ENCODE measurements around the gene C4BPA. TPM values are rescaled to one million over a fixed set of nuclear protein-coding genes. Genes with fewer than 3 reads are reported as not detected.

C4BPA gene
- total and polyA plus RNA-seq, 2 of the 8 experiments (the other 6 are each of a cell fraction or from before 2014, with no cell fraction given): not detected

DNA sequence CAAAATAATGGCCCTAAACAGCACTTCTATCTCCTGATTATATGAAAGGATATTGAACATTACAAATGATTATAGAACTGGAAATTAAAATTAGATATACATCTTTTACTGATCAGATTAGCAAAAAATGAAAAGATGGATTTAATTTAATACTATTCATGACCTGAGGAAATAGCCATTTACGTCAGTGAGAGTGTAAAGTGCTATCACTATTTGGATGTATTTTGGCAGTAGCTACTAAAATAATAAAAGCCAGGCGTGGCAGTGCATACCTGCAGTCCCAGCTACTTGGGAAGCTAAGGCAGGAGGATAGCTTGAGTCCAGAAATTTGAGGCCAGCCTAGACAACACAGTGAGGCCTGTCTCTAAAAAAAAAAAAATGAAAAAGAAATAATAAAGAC, 10.1 kb upstream of the C4BPA start:
- Histone ChIP-seq H2BK20ac (ENCODE audit: low read length) (no peak overlapping the region), H2AK5ac (ENCODE audit: low read depth, low read length) (no peak overlapping the region), H4K20me1 (replicated peaks in 1 of 2; ENCODE audit: control insufficient read depth in 1 of 2, insufficient read depth in 2 of 2, low read length in 2 of 2) (no peaks in the 10 kb centered on the region), H3K56ac (replicated peaks; ENCODE audit: insufficient read length, low read depth, low read length) (no peak overlapping the region), H3K79me2 (ENCODE audit: control insufficient read depth in 1 of 2, insufficient read depth in 2 of 2, low read length in 2 of 2) (no peaks in the 10 kb centered on the region), H3K23me2 (ENCODE audit: low read depth, low read length) (no peaks in the 10 kb centered on the region), H2BK5ac (ENCODE audit: low read depth, low read length) (no peak overlapping the region), H4K5ac (ENCODE audit: insufficient read length, low read depth, low read length) (no peak overlapping the region), H4K91ac (replicated peaks; ENCODE audit: insufficient read length, low read length) (no peak overlapping the region), H3K36me3 (ENCODE audit: control insufficient read depth in 2 of 4, insufficient read depth in 4 of 4, low read length in 3 of 4) (peaks cover 0 to 5% (median 0%) of the 10 kb centered on the region in 4 experiments; a peak in 2 of 8 replicates), H4K8ac (ENCODE audit: extremely low read depth, insufficient read depth, low read length) (no peak overlapping the region), H3K23ac (ENCODE audit: insufficient read length) (no peak overlapping the region), H3K18ac (ENCODE audit: extremely low read depth, low read length) (no peak overlapping the region), H3K79me1 (ENCODE audit: low read depth, low read length) (no peaks in the 10 kb centered on the region), H3K9me3 (ENCODE audit: insufficient read depth in 2 of 2, low read depth in 1 of 2, low read length in 1 of 2) (peaks cover 12 to 16% of the 10 kb centered on the region in 2 experiments; a peak in 3 of 4 replicates), H3K27ac (ENCODE audit: low read depth, low read length) (no peak overlapping the region), H3K27me3 (replicated peaks in 1 of 4; ENCODE audit: control insufficient read depth in 3 of 4, extremely low read depth in 1 of 4, insufficient read depth in 3 of 4, low read length in 3 of 4) (no peaks in the 10 kb centered on the region), H3K9ac (replicated peaks in 1 of 4; ENCODE audit: extremely low read depth in 1 of 4, low read depth in 3 of 4, low read length in 3 of 4) (no peak overlapping the region), H2BK15ac (ENCODE audit: low read length) (no peak overlapping the region), H2AFZ (ENCODE audit: low read length) (no peak overlapping the region), H2BK120ac (replicated peaks; ENCODE audit: low read depth, low read length) (no peak overlapping the region), H3K4me1 (replicated peaks in 1 of 4; ENCODE audit: control insufficient read depth in 3 of 4, insufficient read depth in 4 of 4, low read length in 3 of 4) (no peaks in the 10 kb centered on the region), H2BK12ac (ENCODE audit: low read depth, low read length) (no peak overlapping the region), H3K14ac (ENCODE audit: insufficient read length) (no peak overlapping the region), H3K4me2 (ENCODE audit: insufficient read depth in 1 of 2, low read depth in 2 of 2, low read length in 2 of 2) (no peak overlapping the region), H3K4ac (replicated peaks; ENCODE audit: insufficient read length, low read depth, low read length) (no peak overlapping the region), H3K4me3 (ENCODE audit: extremely low read depth in 1 of 4, insufficient read depth in 2 of 4, low read depth in 3 of 4, low read length in 4 of 4) (no peak overlapping the region)
- no peak for FAIRE-seq
- ChIA-PET CTCF (ENCODE audit: partially characterized antibody) (interaction anchor here (0.7 to 2.5 kb wide), 3 partner anchors 10 to 126 kb away, joined by 3 to 9 read pairs (median 4); no protein-coding TSS in a partner anchor), POLR2A (ENCODE audit: partially characterized antibody) (no interaction called here)
- TF ChIP-seq POLR2AphosphoS5 (IDR thresholded peaks at IDR 0.05; ENCODE audit: low read depth, low read length) (no peak), NANOG (IDR thresholded peaks at IDR 0.05; ENCODE audit: insufficient read depth, low read depth, low read length, poor library complexity, severe bottlenecking) (no peak)
- no peak for DNase-seq (ENCODE audit: low read depth in 1 of 2, low spot score in 2 of 2)
- WGBS, 2 experiments (ENCODE audit: extremely low coverage in 1 of 2, insufficient coverage in 1 of 2, insufficient read length in 1 of 2, insufficient replicate concordance in 2 of 2, low coverage in 1 of 2, low lambda C conversion rate in 2 of 2, missing lambda C conversion rate in 1 of 2): 40% methylated on average over 2 of the region's 2 CpGs; no CpG with 5 or more reads in 1 of the 2 experiments
